HL-60/S4 treated with phorbol 12-myristate 13-acetate at 8.2 ng/mL for 4 days and 3 days (cell line): Measurements from ENCODE around the gene SMCO3.
"Not testable (repeated sequence)": the region's sequence is repeated elsewhere in the genome, so short reads cannot be mapped to it uniquely, and the experiment has no call there.

Source experiments
- in situ Hi-C: fragments of 300-500 bp; cut with MboI; formaldehyde crosslinking; loops from 2 replicates; pipeline ENCODE4 v1.15.0; 2022; ENCODE audit warnings: low sequenced_read_pairs

The SMCO3 gene

GRCh38 chr12:14776236-14776961 lies 37.6 kb downstream of the SMCO3 start:
- in situ Hi-C loops: no loop called here

- in situ Hi-C loops: no loop called here
Observed at GRCh38 chr12:14775636-14775980, 38.4 kb downstream of the SMCO3 start.

GRCh38 chr12:14774906-14775635 lies 38.9 kb downstream of the SMCO3 start:
- in situ Hi-C loops: no loop called here

DNA sequence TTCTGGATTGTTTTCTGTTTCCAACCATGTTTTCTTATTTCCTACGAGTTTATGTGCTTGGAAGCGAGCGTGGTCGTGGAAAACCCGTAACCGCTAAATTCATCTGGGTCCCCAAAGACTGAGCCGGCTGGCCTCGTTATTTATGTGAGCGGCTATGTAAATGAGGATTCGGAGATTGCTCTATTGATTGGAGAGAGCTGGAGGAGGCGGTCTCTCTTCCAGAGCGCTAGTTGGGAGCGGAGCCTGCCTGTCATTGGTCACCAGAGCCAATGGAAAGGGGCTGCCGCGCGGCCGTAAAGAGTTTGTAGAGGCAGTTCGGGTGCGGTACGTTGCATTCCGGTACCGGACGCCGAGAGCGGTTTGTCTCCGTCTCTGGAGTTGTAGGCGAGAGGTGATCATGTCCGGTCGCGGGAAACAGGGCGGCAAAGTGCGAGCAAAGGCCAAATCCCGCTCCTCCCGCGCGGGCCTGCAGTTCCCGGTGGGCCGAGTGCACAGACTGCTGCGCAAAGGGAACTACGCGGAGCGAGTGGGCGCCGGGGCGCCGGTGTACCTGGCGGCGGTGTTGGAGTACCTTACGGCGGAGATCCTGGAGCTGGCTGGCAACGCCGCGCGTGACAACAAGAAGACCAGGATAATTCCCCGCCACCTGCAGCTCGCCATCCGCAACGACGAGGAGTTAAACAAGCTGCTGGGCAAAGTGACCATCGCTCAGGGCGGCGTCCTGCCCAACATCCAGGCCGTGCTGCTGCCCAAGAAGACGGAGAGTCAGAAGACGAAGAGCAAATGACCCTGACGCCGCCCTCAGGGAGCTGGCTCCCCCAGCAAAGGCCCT lies 39.7 kb downstream of the SMCO3 start:
- in situ Hi-C loops: no loop called here

GRCh38 chr12:14773685-14774073 lies 40.3 kb downstream of the SMCO3 start:
- in situ Hi-C loops: no loop called here

DNA sequence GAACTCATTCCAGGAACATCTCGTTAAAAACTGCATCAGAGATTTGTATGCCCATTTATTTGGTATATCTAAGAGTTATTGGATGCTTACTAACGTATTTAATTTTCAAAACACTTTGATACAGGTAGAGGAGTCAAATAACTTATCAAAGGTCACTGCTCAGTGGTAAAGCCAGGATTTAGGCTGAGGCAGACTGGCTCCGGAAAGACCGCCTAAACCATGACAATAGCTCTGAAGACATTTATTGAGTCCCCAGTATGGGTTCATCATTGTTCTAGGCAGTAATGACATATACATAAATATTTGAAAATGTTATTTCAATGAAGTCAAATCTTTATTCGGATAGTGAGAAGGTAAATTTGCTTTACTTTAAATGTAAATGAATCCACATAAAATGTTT lies 41.0 kb downstream of the SMCO3 start:
- in situ Hi-C loops: no loop called here

- in situ Hi-C loops: no loop called here
Observed at GRCh38 chr12:14771651-14772137, 42.3 kb downstream of the SMCO3 start.

DNA sequence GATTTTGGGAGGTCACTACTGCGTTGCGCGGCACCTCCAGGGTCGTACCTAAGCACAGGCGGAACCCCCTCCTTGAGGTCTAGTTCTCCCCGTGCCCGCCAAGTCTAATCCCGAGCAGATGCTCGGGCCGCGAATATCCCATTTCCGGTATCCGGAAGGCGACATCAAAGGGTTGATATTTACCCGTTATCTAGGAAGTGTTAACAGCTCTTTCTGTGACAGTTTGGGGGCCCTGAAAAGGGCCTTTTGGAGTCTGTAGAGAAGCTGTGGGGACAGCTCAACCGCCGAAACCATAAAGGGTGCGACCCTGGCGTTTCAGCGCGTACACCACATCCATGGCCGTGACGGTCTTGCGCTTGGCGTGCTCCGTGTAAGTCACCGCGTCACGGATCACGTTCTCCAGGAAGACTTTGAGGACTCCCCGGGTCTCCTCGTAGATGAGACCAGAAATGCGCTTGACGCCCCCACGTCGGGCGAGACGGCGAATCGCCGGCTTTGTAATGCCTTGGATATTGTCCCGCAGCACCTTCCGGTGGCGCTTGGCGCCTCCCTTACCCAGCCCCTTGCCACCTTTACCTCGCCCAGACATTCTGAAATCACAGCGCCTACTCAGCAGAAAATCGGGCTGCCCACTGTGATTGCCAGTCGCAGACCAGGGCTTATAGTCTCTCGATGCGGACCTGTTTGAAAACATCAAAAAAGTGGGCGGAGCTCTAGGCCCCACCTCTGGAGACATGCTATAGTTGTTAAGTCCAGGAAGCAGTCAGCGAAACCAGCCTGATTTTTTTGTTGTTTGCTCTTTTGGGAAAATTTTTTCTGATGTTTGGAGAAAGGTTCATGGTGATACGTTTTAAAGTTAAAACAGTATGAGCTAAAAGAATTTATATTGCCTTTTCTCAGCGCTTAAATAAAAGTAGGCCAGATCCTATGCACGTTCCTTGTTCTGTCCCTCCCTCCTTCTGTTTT lies 43.2 kb downstream of the SMCO3 start:
- in situ Hi-C loops: no loop called here

GRCh38 chr12:14769969-14770495 lies 44.0 kb downstream of the SMCO3 start:
- in situ Hi-C loops: no loop called here

DNA sequence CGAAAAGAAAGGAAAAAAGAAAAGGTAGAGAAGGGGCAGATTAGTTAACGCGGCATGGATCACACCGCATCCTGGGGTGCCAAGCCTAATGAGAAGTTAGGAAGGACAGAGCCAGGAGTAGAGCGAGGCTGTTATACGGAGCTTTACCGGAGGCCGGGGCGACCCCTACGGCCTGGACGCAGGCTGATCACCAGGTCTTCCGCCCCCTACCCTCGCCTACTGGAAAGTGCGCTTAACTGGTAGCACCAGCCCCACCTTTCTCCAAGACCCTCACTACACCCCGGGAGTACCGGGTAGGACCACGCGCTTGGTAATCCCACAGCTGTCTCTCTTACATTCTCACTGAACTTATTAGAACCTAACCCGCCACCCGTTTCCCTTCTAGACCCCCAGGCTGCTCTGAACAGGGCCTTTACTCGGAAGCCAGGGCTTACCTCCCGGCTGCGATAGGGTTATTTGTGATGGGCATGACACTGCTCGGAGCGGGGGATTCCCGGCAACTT lies 44.5 kb downstream of the SMCO3 start:
- in situ Hi-C loops: no loop called here

- in situ Hi-C loops: no loop called here
Observed at GRCh38 chr12:14768823-14769405, 45.1 kb downstream of the SMCO3 start.

- in situ Hi-C loops: no loop called here
Observed at GRCh38 chr12:14767617-14768016, 46.4 kb downstream of the SMCO3 start.

DNA sequence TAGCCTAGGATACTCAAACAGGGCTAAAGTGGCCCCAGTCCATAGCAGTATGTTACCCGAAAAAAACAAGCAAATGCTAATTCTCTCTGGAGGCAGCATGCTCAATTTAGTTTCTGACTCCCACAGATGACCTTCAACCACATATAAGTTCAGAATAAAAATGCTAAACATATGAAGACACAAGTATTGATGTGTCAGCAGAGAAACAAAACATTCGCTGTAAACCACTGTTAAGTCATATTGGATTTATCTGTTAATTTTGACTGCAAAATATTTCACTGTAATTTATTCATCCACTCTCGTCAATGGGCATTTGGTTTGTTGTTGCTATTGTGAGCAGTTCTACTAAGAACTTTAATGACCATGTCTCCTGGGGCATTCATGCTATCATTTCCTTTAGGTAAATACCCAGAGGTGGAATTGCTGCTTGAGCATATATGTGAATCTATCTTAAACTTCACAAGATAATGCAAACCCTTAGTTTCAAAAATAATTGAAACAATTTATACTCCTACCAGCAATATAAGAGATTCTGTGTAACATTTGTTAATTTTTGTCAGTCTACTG lies 47.2 kb downstream of the SMCO3 start:
- in situ Hi-C loops: no loop called here

GRCh38 chr12:14766020-14766419 lies 48.0 kb downstream of the SMCO3 start:
- in situ Hi-C loops: not testable (repeated sequence)

DNA sequence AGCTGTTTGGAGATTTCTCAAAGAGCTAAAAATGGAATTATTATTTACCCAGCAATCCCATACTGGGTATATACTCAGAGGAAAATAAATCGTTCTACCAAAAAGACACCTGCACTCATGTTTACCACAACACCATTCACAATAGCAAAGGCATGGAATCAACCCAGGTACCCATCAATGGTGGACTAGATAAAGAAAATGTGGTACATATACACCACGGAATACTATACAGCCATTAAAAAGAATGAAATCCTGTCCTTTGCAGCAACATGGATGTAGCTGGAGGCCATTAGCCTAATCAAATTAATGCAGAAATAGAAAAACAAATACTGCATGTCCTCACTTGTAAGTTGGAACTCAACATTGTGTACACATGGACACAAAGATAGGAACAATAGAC lies 48.6 kb downstream of the SMCO3 start:
- in situ Hi-C loops: no loop called here

DNA sequence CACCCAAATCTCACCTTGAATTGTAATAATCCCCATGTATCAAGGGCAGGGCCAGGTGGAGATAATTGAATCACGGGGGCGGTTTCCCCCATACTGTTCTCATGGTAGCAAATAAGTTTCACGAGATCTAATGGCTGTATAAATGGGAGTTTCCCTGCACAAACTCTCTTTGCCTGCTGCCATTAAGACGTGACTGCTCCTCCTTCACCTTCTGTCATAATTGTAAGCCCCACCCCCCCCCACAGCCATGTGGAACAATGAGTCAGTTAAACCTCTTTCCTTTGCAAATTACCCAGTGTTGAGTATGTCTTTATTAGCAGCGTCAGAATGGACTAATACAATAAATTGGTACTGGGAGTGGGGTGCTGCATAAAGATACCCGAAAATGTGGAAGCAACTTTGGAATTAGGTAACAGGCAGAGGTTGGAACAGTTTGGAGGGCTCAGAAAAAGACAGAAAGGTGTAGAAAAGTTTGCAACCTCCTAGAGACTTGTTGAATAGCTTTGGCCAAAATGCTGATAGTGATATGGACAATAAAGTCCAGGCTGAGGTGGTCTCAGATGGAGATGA lies 54.2 kb downstream of the SMCO3 start:
- in situ Hi-C loops: not testable (repeated sequence)

DNA sequence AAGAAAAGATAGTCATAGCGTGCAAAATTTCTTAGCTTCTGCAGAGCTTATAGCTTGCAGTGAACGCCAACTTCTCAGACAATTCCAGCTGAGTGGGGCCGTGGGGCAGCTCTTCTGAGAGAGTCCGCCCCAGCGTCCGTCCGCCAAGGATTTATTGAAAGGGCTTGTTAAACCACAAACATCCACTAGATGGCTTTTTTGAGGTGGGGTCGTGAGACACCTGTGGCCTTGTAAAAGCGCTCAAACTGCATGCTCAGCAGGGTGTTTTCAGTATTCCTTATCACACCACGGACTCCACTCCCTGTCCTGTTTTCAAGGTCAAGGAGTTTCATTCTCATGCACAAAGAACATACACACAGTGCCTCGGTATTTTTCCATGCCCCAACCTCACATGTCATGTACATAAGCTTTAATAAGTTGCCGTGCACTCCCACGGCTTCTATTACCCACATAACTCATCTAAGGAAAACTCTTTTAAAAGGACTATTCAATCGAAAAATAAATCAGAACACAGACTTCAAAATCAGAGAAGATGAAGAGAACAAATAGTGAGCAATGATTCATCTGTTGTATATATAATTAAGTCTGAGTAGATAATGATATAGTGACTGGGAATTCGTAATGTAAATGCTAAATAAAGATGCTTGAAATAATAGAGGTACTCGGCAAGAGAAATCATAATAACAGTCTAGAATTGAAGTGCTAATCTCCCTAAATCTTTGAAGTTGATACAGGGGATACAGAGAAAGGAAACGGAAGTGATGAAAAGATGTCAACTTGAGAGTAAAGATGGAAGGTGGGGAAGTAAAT lies 57.4 kb downstream of the SMCO3 start:
- in situ Hi-C loops: no loop called here
